SK-N-SH (cell line): ENCODE measurements around the gene AGAP1. TPM values are rescaled to one million over a fixed set of nuclear protein-coding genes. Genes with fewer than 3 reads are reported as not detected.

Source experiments
- CTCF ChIA-PET: fragments of 300-600, 350-600 bp; formaldehyde crosslinking; extraction: SDS; loops from one replicate; lab custom pipeline; 2021; lab: Yijun Ruan, JAX
- POLR2A ChIA-PET: fragments of 350-600 bp; sonication (Branson Sonifier 250); formaldehyde crosslinking; extraction: SDS; loops from one replicate; lab custom pipeline; 2020; ENCODE audit warnings: antibody characterized with exemption, inconsistent platforms; lab: Yijun Ruan, JAX
- DNase-seq: peaks from one replicate; pipeline ENCODE4 v3.0.0; 2012
- H2AFZ ChIP-seq: fragments of 200-600 bp; sonication (generic); 2 replicates; pipeline ENCODE4 v1.8.1; 2016; ENCODE audit warnings: antibody characterized with exemption, mild to moderate bottlenecking, low read depth
- H3F3A ChIP-seq: fragments of 200-600 bp; sonication (generic); replicated peaks from 2 replicates; pipeline ENCODE3; 2016; ENCODE audit warnings: antibody characterized with exemption, mild to moderate bottlenecking; ENCODE audit not compliant: insufficient read depth
- H3K27ac ChIP-seq, 2 experiments: fragments of 200-500 bp in 1 of 2; fragments of 200-600 bp in 1 of 2; sonication (Bioruptor generic) in 1 of 2; sonication (generic), shearing (Covaris generic) in 1 of 2; 2 replicates each; pipeline versions ENCODE4 v1.5.1 to v1.6.1; 2014 to 2016; ENCODE audit warnings: low read depth in 2 of 2, inconsistent platforms in 1 of 2, low read length in 1 of 2, mild to moderate bottlenecking in 1 of 2, mixed read lengths in 1 of 2
- H3K27me3 ChIP-seq: fragments of 200-600 bp; sonication (generic), shearing (Covaris generic); 2 replicates; pipeline ENCODE4 v1.6.1; 2016; ENCODE audit warnings: mixed run types; ENCODE audit not compliant: insufficient read depth
- H3K36me3 ChIP-seq, 2 experiments: fragments of 200-500 bp in 1 of 2; fragments of 200-600 bp in 1 of 2; sonication (Bioruptor generic) in 1 of 2; sonication (generic) in 1 of 2; replicated peaks in 1 of 2; 2 replicates each; pipeline versions ENCODE3 to v1.5.1; 2014 to 2016; ENCODE audit warnings: low read length in 1 of 2, mild to moderate bottlenecking in 1 of 2; ENCODE audit not compliant: insufficient read depth in 2 of 2, control insufficient read depth in 1 of 2
- H3K4me1 ChIP-seq, 2 experiments: fragments of 200-500 bp in 1 of 2; fragments of 200-600 bp in 1 of 2; sonication (Bioruptor generic) in 1 of 2; sonication (generic), shearing (Covaris generic) in 1 of 2; 2 replicates each; pipeline versions ENCODE4 v1.5.1 to v1.6.1; 2014 to 2016; ENCODE audit warnings: low read depth in 1 of 2, low read length in 1 of 2, mixed run types in 1 of 2; ENCODE audit not compliant: insufficient read depth in 2 of 2, control insufficient read depth in 1 of 2
- H3K4me2 ChIP-seq: fragments of 200-600 bp; sonication (generic), shearing (Covaris generic); 2 replicates; pipeline ENCODE4 v1.6.1; 2017; ENCODE audit warnings: mixed run types
- H3K4me3 ChIP-seq, 2 experiments: fragments of 200-500 bp in 1 of 2; fragments of 200-600 bp in 1 of 2; sonication (Bioruptor generic) in 1 of 2; sonication (generic), shearing (Covaris generic) in 1 of 2; 2 replicates each; pipeline versions ENCODE4 v1.5.1 to v1.8.1; 2014 to 2016; ENCODE audit warnings: low read depth in 2 of 2, inconsistent platforms in 1 of 2, low read length in 1 of 2, mild to moderate bottlenecking in 1 of 2, mixed read lengths in 1 of 2, moderate library complexity in 1 of 2
- H3K79me2 ChIP-seq: fragments of 200-600 bp; sonication (generic); 2 replicates; pipeline ENCODE4 v1.8.1; 2017; ENCODE audit warnings: mild to moderate bottlenecking; ENCODE audit not compliant: insufficient read depth
- H3K9ac ChIP-seq: fragments of 200-600 bp; sonication (generic); 2 replicates; pipeline ENCODE4 v1.6.1; 2017; ENCODE audit warnings: mixed run types
- H3K9me2 ChIP-seq: fragments of 200-600 bp; sonication (generic); 2 replicates; pipeline ENCODE4 v1.6.1; 2017; ENCODE audit warnings: mixed run types
- H3K9me3 ChIP-seq: fragments of 200-600 bp; sonication (generic); 2 replicates; pipeline ENCODE4 v1.6.1; 2017; ENCODE audit warnings: mixed run types, mild to moderate bottlenecking, moderate library complexity
- H4K20me1 ChIP-seq: fragments of 200-600 bp; sonication (generic); 2 replicates; pipeline ENCODE4 v1.6.1; 2017; ENCODE audit warnings: mild to moderate bottlenecking, mixed run types; ENCODE audit not compliant: insufficient read depth
- CTCF ChIP-seq: fragments of 200-600 bp; sonication (generic); IDR thresholded peaks from 2 replicates; pipeline ENCODE4 v1.6.1; 2017; ENCODE audit warnings: antibody characterized with exemption, mild to moderate bottlenecking, moderate library complexity
- ELF1 ChIP-seq: IDR thresholded peaks from 2 replicates; pipeline ENCODE4 v1.4.0; 2012
- EP300 ChIP-seq, 2 experiments: IDR thresholded peaks; 2 replicates each; pipeline versions ENCODE4 v1.4.0 to v1.6.1; 2012; ENCODE audit warnings: borderline replicate concordance in 1 of 2, low read depth in 1 of 2, low read length in 1 of 2
- EZH2phosphoT487 ChIP-seq: fragments of 200-600 bp; sonication (generic); IDR thresholded peaks from 2 replicates; pipeline ENCODE4 v1.6.1; 2017; ENCODE audit warnings: low read depth, mixed run types, mild to moderate bottlenecking, antibody characterized with exemption, moderate library complexity, borderline replicate concordance
- MAX ChIP-seq: IDR thresholded peaks from 2 replicates; pipeline ENCODE4 v1.4.0; 2012; ENCODE audit warnings: low read depth
- MEF2A ChIP-seq: IDR thresholded peaks from 2 replicates; pipeline ENCODE4 v1.4.0; 2012; ENCODE audit warnings: low read depth, borderline replicate concordance
- NFIC ChIP-seq: IDR thresholded peaks from 2 replicates; pipeline ENCODE4 v1.4.0; 2012; ENCODE audit warnings: borderline replicate concordance
- RCOR1 ChIP-seq: fragments of 150-350 bp; IDR thresholded peaks from 2 replicates; pipeline ENCODE4 v1.6.1; 2017; ENCODE audit warnings: antibody characterized with exemption, low read length
- REST ChIP-seq: IDR thresholded peaks from 2 replicates; pipeline ENCODE4 v1.6.1; 2012; ENCODE audit warnings: mild to moderate bottlenecking, low read depth, low read length, moderate library complexity
- SIN3A ChIP-seq: IDR thresholded peaks from 2 replicates; pipeline ENCODE4 v1.6.1; 2012; ENCODE audit warnings: low read depth, mild to moderate bottlenecking, low read length, moderate library complexity, borderline replicate concordance
- TAF1 ChIP-seq: IDR thresholded peaks from 2 replicates; pipeline ENCODE4 v1.6.1; 2012; ENCODE audit warnings: low read depth, mild to moderate bottlenecking, low read length, moderate library complexity, borderline replicate concordance
- TCF12 ChIP-seq: IDR thresholded peaks from 2 replicates; pipeline ENCODE4 v1.4.0; 2012
- USF1 ChIP-seq: IDR thresholded peaks from 2 replicates; pipeline ENCODE4 v1.4.0; 2012; ENCODE audit warnings: low read depth, borderline replicate concordance
- WGBS: methylation state at CpG from one replicate; pipeline ENCODE4 v1.1.6; 2017; ENCODE audit warnings: low lambda C conversion rate; 5-methylcytosine and 5-hydroxymethylcytosine counted together
- polyA plus RNA-seq, 3 experiments: library from polyadenylated mRNA; depleted of rRNA; stranded (reverse); fragments of >200 nt; gene quantifications; 2 replicates each; pipeline ENCODE4 v1.2.3, GENCODE V29; 2012

The AGAP1 gene
- polyA plus RNA-seq, 1 of the 3 experiments (the other 2 are of a cell fraction), result 8.8 TPM

- CTCF ChIA-PET, result interaction anchor here (1.9 kb wide), 1 partner anchor 16 kb away, joined by 4 read pairs; no protein-coding TSS in a partner anchor
- H3F3A ChIP-seq, result no peaks in the 10 kb centered on the region
- peaks cover 17% of the 10 kb centered on the region for H4K20me1 ChIP-seq
- no peak overlapping the region for H2AFZ ChIP-seq
- DNase-seq, result no peak
- no peak overlapping the region for H3K4me3 ChIP-seq
- H3K9ac ChIP-seq, result no peak overlapping the region
- WGBS, result 88% methylated on average over 11 of the region's 11 CpGs
- H3K27ac ChIP-seq, result no peak overlapping the region
- no peaks in the 10 kb centered on the region for H3K9me3 ChIP-seq
- H3K79me2 ChIP-seq, result peaks cover 67% of the 10 kb centered on the region
- no peaks in the 10 kb centered on the region for H3K9me2 ChIP-seq
- H3K4me1 ChIP-seq, result peaks cover 0 to 3% of the 10 kb centered on the region in 2 experiments; a peak in 1 of 4 replicates
- TF ChIP-seq EZH2phosphoT487 (no peak), ELF1 (no peak), EP300 (IDR thresholded peaks at IDR 0.05; ENCODE audit: borderline replicate concordance in 1 of 2, low read depth in 1 of 2, low read length in 1 of 2) (no peak), NFIC (no peak), MAX (no peak), CTCF (no peak), TCF12 (no peak), RCOR1 (no peak), SIN3A (no peak), TAF1 (no peak), MEF2A (no peak), USF1 (no peak), REST (no peak)
- no peaks in the 10 kb centered on the region for H3K36me3 ChIP-seq
- H3K4me2 ChIP-seq, result no peak overlapping the region
- H3K27me3 ChIP-seq, result no peaks in the 10 kb centered on the region
- POLR2A ChIA-PET, result no interaction called here
Measured at GRCh38 chr2:235518322-235519090, 24.7 kb downstream of the AGAP1 start.
